HG03108 (cell line): ENCODE data around the gene SPDYE6.
"Not testable (repeated sequence)": the region's sequence is repeated elsewhere in the genome, so short reads cannot be mapped to it uniquely, and the experiment has no call there.

ENCODE experiments used
- ATAC-seq: cut with Tn5 transposase; IDR thresholded peaks from one replicate; pipeline ENCODE4 v1.9.1; 2021; ENCODE audit warnings: moderate library complexity; ENCODE audit not compliant: unreplicated experiment

SPDYE6 gene

GRCh38 chr7:102364394-102364886 lies 8.2 kb upstream of the SPDYE6 start:
- ATAC-seq, result not testable (repeated sequence)

- ATAC-seq, result peak; percentile 97
These were observed 7.5 kb upstream of the SPDYE6 start for GRCh38 chr7:102363549-102364393.

- ATAC-seq, result not testable (repeated sequence)
These were observed 9.3 kb downstream of the SPDYE6 start for GRCh38 chr7:102346983-102347382.

- not testable (repeated sequence) for ATAC-seq
These were observed 15.5 kb downstream of the SPDYE6 start for GRCh38 chr7:102340599-102341368.

GRCh38 chr7:102337420-102337819 lies 18.8 kb downstream of the SPDYE6 start:
- ATAC-seq, result not testable (repeated sequence)

- ATAC-seq, result not testable (repeated sequence)
These were observed 19.2 kb downstream of the SPDYE6 start for GRCh38 chr7:102337002-102337401.

GRCh38 chr7:102335574-102335973 lies 20.7 kb downstream of the SPDYE6 start:
- not testable (repeated sequence) for ATAC-seq

- ATAC-seq, result not testable (repeated sequence)
These were observed 25.4 kb downstream of the SPDYE6 start for GRCh38 chr7:102330666-102331460.

DNA sequence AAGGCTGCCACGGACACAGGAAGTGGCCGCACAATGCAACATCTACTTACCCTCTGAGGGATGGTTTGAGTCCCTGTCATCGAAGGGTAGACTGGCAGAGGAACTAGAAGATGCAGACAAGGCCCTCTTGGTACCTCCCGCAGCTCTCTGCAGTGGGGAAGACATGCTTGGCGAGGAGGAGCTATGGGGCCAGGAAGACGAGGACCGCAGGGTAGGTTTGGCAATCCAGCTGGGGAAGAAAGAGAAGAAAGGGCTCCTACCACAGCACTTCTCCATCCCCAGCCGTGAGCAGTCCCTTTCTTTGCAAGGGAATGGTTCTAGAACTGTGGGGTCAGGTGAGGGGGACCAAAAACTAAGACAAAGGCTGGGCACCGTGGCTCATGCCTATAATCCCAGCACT lies 26.9 kb downstream of the SPDYE6 start:
- ATAC-seq, result not testable (repeated sequence)

GRCh38 chr7:102328863-102329262 lies 27.4 kb downstream of the SPDYE6 start:
- not testable (repeated sequence) for ATAC-seq

GRCh38 chr7:102327183-102327582 lies 29.1 kb downstream of the SPDYE6 start:
- not testable (repeated sequence) for ATAC-seq

DNA sequence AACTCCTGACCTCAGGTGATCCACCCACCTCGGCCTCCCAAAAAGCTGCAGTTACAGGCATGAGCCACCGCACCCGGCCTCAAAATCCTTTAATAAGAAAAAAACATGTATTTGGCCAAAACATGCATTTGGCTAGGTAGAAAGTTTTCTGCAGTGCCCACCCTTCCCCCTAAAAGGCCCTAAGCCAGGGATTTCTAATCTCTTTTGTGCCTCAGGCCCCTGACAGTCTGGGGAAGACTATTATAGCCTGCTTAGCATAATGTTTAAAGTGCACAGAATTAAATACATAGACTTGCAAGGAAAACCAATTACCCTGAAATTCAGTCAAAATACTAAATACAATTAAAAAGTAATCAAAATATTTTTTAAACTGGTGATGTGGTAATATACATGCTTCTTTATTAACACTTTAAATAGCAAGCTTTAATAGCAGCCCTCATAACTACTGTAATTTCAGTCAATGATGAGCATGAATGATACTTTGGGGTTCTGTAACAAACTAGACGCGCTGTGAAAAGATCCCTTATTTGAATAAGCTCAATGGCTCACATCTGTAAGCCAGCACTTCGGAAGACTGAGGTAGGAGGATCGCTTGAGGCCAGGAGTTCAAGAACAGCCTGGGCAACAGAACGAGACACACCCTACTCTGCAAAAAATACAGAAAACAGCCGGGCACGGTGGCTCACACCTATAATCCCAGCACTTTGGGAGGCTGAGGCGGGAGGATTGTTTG lies 29.9 kb downstream of the SPDYE6 start:
- no peak for ATAC-seq

- ATAC-seq, result not testable (repeated sequence)
These were observed 31.1 kb downstream of the SPDYE6 start for GRCh38 chr7:102325106-102325505.

- ATAC-seq, result no peak
These were observed 32.4 kb downstream of the SPDYE6 start for GRCh38 chr7:102323914-102324195.

DNA sequence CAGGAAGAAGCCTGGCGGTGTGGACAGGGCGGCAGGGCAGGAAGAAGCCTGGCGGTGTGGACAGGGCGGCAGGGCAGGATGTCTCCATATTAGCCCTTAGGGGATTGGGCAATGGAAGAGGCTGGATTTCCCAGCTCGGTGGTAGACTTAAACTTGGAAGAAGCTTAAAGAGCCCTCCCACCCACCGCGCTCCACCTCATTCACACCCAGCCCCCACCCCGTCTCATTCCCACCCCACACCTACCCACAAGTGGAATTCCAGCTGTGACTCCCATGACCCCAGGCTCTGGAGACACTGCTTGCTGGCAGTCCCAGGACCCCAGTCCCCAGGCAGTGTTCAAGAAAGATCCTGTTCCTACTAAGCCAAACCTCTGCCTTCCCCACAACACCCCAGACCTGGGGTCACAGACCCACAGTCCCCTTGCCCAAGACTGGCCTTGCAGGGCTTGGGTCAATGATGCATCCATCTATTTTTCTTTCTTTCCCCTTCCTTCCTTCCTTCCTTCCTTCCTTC lies 34.0 kb downstream of the SPDYE6 start:
- no peak for ATAC-seq

DNA sequence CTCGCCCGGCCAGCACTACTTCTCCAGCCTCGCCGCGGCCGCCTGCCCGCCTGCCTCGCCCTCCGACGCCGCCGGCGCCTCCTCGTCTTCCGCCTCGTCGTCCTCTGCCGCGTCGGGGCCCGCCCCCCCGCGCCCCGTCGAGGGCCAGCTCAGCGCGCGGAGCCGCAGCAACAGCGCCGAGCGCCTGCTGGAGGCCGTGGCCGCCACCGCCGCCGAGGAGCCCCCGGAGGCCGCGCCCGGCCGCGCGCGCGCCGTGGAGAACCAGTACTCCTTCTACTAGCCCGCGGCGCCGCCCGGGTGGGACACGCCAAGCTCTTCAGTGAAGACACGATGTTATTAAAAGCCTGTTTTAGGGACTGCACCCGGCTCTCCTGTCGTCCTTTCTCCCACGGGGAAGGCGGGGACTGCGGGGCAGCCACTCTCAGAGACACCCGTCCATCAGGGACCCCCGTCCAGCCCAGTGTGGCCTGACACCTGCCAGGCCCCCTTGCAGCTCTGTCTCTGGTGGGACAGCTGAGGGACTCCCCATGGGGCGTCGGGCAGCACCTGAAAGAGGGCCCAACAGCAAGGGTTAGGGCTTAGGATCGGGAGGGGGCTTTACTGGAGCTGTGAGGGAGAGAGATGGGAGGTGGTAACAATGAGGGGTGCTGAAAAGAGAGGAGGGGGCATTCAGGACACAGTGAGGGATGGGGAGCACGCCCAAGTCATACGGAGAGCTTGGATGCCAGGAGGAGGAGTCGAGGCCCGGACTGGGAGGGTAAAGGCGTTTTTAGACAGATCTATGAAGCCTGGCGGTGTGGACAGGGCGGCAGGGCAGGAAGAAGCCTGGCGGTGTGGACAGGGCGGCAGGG lies 34.7 kb downstream of the SPDYE6 start:
- ATAC-seq, result no peak

DNA sequence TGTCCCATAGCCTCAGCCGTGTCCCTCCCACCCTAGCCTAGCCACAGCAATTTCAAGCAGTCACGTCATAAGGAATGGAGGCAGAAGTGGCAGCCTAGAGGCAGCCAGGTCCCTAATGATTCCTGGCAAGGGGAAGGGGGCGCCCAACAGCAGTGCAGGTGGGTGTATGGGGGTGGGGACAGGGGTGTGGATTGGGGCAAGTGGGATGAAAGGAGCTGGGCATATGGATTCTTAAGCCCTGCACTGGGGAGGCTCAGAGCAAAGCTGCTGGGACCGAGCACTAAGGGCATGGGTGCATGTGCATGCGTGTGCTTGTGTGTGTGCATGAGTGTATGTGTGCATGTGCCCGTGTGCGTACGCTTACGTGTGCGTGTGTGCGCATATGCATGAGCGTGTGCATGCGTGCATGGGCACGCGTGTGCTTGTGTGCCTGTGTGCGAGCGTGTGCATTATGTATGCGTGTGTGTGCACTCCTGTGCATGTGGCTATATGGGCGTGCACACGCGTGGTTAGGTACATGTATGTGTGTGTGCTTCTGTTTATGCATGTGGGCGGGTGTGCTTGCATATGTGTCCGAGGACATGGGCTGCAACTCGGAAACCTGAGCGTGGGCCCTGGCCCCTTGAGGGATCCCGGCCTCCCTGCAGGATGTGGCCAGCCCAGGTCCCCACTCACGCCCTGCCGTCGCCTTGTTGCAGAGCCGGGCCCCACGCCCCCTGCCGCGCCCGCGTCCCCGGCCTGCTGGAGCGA lies 35.5 kb downstream of the SPDYE6 start:
- no peak for ATAC-seq

GRCh38 chr7:102320181-102320580 lies 36.1 kb downstream of the SPDYE6 start:
- ATAC-seq, result no peak

GRCh38 chr7:102319671-102320070 lies 36.6 kb downstream of the SPDYE6 start:
- ATAC-seq, result no peak
